GM19193 (cell line): ENCODE measurements around the gene LHX3.

ENCODE experiments used
- POLR2A ChIP-seq: IDR thresholded peaks from 4 replicates; pipeline ENCODE4 v1.6.1; 2011; ENCODE audit not compliant: insufficient read depth, insufficient read length; ENCODE audit errors: extremely low read depth

The LHX3 gene

GRCh38 chr9:136222906-136223285 is 18.0 kb upstream of the LHX3 start:
- no peak for TF ChIP-seq POLR2A

DNA sequence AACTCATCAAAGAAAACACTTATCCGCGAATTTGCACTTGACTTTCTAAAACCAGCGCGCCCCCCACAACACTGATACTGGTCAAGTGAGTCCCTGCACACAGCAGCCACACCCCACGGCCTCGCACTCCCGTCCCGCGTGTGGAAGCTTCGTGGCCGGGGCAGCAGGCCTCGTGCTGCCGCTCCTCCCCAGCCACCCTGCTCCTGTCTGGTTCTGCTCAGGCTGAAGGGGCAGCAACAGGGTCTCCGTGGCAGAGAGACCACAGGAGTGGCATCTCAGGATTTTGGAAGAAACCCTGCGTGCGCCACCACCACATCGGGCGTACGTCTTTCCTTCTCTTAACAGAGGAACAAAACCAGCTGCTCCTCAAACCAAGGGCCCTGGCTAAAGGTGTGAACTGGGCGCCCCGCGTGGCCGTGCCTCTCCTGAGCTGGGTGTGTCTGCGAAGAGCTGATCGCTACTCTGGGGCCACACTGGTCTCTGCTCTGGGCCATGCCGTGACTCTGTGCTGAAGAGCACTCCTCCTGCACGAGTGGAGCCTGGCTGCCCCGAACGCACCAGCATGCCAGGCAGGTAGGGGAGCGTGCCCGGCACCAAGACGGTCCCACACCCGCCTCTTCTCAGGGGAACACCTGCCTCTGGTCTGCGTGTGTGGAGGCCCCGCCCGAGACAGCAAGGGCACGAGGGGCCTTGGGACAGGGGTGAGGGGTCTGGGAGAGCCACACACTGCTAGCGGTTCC is 17.4 kb upstream of the LHX3 start:
- no peak for TF ChIP-seq POLR2A

DNA sequence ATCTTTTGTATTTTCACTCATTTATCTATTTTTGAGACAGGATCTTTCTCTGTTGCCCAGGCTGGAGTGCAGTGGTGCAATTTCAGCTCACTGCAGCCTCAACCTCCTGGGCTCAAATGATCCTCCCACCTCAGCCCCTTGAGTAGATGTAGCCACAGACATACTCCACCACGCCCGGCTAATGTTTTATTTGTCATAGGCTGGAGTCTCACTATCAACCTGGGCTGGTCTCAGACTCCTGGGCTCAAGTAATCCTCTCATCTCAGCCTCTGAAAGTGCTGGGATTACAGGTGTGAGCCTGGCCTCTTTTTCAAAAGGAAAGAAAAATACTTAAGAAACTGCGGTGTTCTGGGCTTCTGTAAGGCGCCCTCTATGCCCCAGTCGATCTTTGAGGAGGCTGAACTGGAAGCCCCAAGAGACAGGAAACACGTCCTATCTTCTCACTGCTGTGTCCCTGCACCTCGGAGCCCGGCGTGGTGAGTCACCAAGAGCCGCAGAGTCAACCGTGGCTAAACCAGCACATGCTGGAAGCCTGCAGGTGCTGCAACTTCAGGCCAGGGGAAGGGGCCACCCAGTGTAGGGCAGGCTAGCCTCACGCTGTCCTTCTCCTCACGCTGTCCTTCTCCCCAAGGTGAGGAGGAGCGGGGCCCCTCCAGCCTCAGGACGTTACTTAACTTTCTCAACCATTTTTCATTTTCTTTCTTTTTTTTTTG is 15.2 kb upstream of the LHX3 start:
- TF ChIP-seq POLR2A, result no peak

GRCh38 chr9:136219276-136219675 is 14.3 kb upstream of the LHX3 start:
- TF ChIP-seq POLR2A, result no peak

DNA sequence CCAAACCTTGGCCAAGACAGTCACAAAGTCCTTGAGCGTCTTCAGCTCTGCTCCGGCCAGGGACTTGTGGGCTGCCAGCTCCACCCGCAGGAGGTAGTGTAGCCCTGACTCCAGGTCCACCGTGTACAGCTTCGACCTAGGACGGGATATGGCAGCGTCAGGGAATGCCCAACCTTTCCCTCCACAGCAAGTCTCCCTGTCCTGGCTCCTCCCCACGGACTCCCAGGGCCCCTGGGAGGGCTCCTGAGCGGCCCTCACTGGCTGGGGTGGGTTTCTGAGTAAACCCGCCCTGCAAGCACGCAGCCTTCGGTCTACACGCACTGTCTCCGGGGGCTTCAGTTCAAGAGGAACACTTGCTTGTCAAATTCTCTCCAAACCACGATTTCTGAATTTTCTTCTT is 13.7 kb upstream of the LHX3 start:
- TF ChIP-seq POLR2A, result no peak

GRCh38 chr9:136218271-136218670 is 13.3 kb upstream of the LHX3 start:
- TF ChIP-seq POLR2A, result no peak

GRCh38 chr9:136216541-136217244 is 11.8 kb upstream of the LHX3 start:
- TF ChIP-seq POLR2A, result no peak

DNA sequence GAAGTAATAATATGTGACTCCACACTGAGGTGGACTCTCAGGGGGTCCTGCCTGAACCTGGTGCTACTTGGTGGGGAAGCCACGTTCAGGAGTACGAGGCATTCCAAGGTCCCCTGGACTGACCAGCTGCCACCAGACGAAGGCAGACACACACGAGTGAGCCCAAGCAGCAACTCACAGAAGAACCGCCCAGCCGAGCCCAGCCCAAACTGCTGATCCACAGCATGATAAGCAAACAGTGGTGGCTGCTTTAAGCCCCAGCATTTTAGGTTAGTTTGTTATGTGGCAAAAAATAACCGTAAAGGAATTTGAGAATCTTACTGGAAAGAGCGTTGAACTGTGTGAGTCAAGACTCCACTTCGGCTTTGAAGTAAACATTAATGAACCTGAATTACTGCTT is 8.8 kb upstream of the LHX3 start:
- TF ChIP-seq POLR2A, result no peak

- no peak for TF ChIP-seq POLR2A
Measured at GRCh38 chr9:136212345-136212950, 7.5 kb upstream of the LHX3 start.

DNA sequence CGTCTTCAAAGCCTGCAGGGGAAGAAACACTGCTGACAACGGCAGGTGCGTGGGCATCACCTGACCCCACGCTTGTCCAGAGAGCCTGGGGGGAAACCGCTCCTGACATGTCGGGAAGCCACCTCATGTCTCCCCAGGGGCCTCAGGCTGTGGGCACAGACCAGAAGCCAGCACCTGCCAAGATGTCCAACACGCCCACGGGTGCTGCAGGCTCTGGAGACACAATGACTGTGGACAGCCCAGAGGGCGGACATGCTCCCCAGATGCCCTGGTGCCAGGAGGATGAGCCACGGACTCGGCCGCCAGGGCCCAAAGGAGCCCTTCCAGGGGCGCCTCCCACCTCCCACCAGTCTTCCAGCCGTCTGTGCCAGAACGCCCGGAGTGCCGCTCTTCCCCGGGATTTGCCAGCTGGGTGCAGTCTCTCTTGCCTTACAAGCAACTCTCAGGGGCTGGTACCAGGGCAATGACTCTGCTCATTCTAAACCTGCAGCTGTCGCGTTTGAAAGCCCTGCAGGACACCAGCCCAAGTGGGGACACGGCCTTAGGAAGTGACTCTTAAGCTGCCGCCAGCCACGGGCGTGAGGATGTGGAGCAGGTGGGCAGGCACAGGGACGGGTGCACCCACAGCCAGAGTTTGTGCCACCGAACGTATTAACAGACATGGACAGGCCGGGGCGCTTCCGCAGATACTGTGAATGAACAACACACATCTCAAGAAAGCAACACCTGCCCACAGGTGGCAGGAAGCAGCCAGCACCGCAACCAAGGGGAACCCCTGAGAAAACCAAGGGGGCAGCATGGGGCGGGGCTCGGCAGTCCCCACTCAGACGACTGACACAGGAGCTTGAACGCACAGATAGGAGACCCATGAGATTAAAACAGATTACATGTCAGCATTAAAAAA is 6.8 kb upstream of the LHX3 start:
- TF ChIP-seq POLR2A, result no peak

- TF ChIP-seq POLR2A, result no peak
Measured at GRCh38 chr9:136211006-136211405, 6.1 kb upstream of the LHX3 start.

- TF ChIP-seq POLR2A, result no peak
Measured at GRCh38 chr9:136210276-136210675, 5.3 kb upstream of the LHX3 start.

- no peak for TF ChIP-seq POLR2A
Measured at GRCh38 chr9:136209786-136210185, 4.9 kb upstream of the LHX3 start.

DNA sequence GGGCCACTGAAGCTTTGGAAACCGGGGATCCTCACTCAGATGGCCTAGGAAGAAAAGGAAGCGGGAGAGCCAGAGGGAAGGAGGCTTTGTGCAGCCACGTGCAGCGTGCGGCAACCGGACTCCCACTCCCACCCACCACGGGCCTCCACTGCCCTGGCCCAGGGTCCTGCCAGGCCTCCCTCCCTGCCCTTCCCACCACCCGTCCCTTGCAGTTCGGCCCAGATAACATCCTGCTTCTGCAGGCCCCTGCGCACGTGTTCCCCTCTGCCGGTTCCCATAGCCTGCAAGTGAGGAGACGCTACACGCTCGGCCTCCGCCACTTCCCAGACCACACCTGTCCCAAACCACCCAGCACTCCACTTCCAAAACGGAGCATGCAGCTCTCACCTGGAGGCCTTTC is 4.3 kb upstream of the LHX3 start:
- no peak for TF ChIP-seq POLR2A
